ENCODE data around the gene NFATC1.
"Not testable (repeated sequence)": the region's sequence is repeated elsewhere in the genome, so short reads cannot be mapped to it uniquely, and the experiment has no call there.

The NFATC1 gene

DNA sequence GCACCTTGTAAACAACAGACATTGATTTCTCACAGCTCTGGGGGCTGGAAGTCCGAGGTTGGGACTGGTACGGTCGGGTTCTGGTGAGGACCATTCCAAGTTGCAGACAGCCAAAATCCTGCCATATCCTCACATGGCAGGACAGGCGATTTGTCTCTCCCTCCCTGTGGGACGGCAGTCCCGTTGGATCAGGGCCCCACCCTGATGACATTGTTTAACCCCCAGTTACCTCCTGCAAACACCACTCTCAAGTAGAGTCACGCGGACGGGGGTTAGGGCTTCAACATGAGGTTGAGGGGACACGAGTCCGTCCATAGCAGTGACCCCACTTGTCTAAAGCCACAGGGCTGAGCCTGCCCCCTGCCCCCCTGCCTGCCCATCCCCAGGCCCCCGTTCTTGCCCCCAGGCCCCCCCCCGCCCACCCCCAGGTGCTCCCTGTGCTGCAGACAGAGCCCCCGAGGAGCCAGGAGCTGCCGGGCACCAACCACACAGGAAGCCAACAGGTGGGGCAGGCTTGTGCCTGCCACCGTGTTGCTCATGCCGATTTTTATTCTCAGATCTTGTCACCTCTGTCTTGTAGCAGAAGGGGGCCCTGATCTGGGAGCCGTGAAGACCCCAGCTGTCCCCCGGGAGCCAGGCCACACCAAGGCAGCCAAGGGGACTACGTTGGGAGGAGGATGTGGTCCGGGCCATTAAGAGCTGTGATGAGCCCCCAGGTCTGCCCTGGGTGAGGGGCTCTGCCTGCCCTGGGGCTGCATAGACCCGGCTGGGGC, 82.2 kb downstream of the NFATC1 start:
- Mint-ChIP-seq H3K9me3 (no peaks in the 10 kb centered on the region), H3K27ac (peak overlapping the region; percentile 46), H3K4me1 (peaks cover 9% of the 10 kb centered on the region), H3K36me3 (ENCODE audit: low read depth) (peaks cover 18% of the 10 kb centered on the region), H3K4me3 (no peak overlapping the region), H3K27me3 (no peaks in the 10 kb centered on the region)
- ATAC-seq: no peak
- DNase-seq: no peak

GRCh38 chr18:79478484-79479115, 82.9 kb downstream of the NFATC1 start:
- Mint-ChIP-seq H3K27ac (peak overlapping the region; percentile 67), H3K36me3 (ENCODE audit: low read depth) (peaks cover 12% of the 10 kb centered on the region), H3K4me1 (peaks cover 9% of the 10 kb centered on the region), H3K27me3 (no peaks in the 10 kb centered on the region), H3K4me3 (no peak overlapping the region), H3K9me3 (no peaks in the 10 kb centered on the region)
- DNase-seq: no peak
- ATAC-seq: no peak

DNA sequence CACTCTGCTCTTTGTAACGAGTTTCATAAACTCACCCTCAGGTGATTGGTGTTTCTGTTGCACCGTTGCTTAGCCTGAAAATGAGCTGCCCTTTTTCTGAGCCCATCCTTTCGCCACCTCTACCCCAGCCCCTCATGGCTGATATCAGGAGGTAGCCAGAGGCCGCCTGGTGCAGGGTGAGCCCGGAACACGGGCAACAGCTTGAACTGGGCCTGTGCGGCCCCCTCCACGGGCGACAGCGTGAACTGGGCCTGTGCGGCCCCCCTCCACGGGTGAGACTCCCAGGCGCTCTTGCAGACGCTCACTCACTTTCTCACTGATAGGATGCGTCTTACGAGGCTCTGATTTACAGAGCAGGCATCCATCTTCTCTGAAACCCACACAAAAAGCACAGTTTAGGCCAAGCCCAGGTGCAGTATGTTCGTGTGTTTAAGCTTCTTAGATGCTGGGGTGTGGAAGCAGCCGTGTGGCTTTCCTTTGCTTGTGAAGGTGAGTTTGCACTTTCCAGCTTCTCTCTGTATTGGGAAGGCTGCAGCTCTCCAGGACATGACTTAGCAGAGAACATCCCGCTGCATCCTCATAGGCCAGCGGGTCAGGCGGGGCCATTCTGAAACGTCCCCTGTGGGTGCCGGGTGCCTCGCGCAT, 83.5 kb downstream of the NFATC1 start:
- H3K27ac Mint-ChIP-seq: peak overlapping the region; percentile 67
- no peak for ATAC-seq

GRCh38 chr18:79479761-79480161, 84.0 kb downstream of the NFATC1 start:
- Mint-ChIP-seq H3K27ac (no peak overlapping the region), H3K4me3 (no peak overlapping the region), H3K36me3 (ENCODE audit: low read depth) (peaks cover 12% of the 10 kb centered on the region), H3K27me3 (no peaks in the 10 kb centered on the region), H3K9me3 (no peaks in the 10 kb centered on the region), H3K4me1 (peaks cover 9% of the 10 kb centered on the region)
- DNase-seq (no peak), ATAC-seq (no peak)

More for the DNA sequence above, 83.5 kb downstream of the NFATC1 start:
- H3K4me1 Mint-ChIP-seq: peaks cover 9% of the 10 kb centered on the region
- no peak for DNase-seq
- no peaks in the 10 kb centered on the region for H3K9me3 Mint-ChIP-seq
- H3K27me3 Mint-ChIP-seq: no peaks in the 10 kb centered on the region
- peaks cover 12% of the 10 kb centered on the region for H3K36me3 Mint-ChIP-seq (ENCODE audit: low read depth)
- H3K4me3 Mint-ChIP-seq: no peak overlapping the region

- Mint-ChIP-seq H3K4me3 (no peak overlapping the region), H3K4me1 (peaks cover 9% of the 10 kb centered on the region), H3K36me3 (ENCODE audit: low read depth) (peaks cover 12% of the 10 kb centered on the region), H3K9me3 (no peaks in the 10 kb centered on the region), H3K27ac (no peak overlapping the region), H3K27me3 (no peaks in the 10 kb centered on the region)
- DNase-seq: no peak
- no peak for ATAC-seq
These were observed 84.7 kb downstream of the NFATC1 start for GRCh38 chr18:79480171-79481045.

DNA sequence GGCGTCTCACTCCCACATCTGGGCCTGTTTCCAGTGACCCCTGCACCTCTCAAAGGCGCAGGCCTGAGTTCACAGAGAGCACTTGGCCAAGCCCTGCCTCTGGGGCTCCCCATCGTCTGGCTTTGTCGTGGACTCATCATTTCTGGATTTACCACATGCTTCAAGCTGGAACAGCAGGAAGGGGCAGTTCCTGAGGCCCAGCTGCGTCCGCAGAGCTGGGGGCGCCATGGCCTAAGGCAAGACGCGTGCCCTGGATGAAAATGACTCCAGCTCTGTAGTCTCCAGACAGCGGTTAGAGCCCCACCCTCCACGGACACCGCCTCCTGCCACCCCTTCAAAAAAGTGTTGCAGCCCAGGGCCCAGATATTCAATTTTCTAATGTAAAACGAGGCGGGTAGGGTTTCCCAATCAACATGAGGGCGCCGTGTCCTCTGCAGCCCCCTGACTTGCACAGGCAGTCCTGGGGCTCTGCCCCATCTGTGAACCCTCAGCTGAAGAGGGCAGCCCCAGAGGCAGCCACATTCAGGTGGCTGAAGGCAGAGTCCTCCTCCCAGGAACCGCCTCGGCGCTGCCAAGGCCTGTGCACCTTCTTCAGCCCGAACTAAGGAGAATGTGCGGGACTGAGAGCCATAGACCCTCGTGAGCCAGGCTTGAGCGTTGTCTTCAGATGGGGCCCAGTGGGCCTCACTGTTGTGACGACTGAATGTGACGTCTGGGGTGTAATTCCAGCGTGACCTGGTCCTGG, 85.5 kb downstream of the NFATC1 start:
- no peak for ATAC-seq

GRCh38 chr18:79483393-79483792, 87.7 kb downstream of the NFATC1 start:
- not testable (repeated sequence) for H3K4me3 Mint-ChIP-seq; H3K27me3 Mint-ChIP-seq; ATAC-seq; DNase-seq; H3K9me3 Mint-ChIP-seq; H3K36me3 Mint-ChIP-seq (ENCODE audit: low read depth); H3K27ac Mint-ChIP-seq; H3K4me1 Mint-ChIP-seq

More for the DNA sequence above, 85.5 kb downstream of the NFATC1 start:
- Mint-ChIP-seq H3K4me3 (no peak overlapping the region), H3K27ac (no peak overlapping the region), H3K36me3 (ENCODE audit: low read depth) (peaks cover 12% of the 10 kb centered on the region), H3K4me1 (peaks cover 9% of the 10 kb centered on the region), H3K27me3 (no peaks in the 10 kb centered on the region), H3K9me3 (no peaks in the 10 kb centered on the region)
- no peak for DNase-seq

- H3K4me1 Mint-ChIP-seq: peaks cover under 1% of the 10 kb centered on the region
- no peak overlapping the region for H3K4me3 Mint-ChIP-seq
- no peak for ATAC-seq
- no peaks in the 10 kb centered on the region for H3K9me3 Mint-ChIP-seq
- no peak for DNase-seq
- H3K27me3 Mint-ChIP-seq: no peaks in the 10 kb centered on the region
- peaks cover 3% of the 10 kb centered on the region for H3K36me3 Mint-ChIP-seq (ENCODE audit: low read depth)
- no peak overlapping the region for H3K27ac Mint-ChIP-seq
These were observed 88.3 kb downstream of the NFATC1 start for GRCh38 chr18:79483971-79484491.

- H3K27ac Mint-ChIP-seq: no peak overlapping the region
- no peaks in the 10 kb centered on the region for H3K27me3 Mint-ChIP-seq
- no peak overlapping the region for H3K4me3 Mint-ChIP-seq
- no peaks in the 10 kb centered on the region for H3K4me1 Mint-ChIP-seq
- no peaks in the 10 kb centered on the region for H3K36me3 Mint-ChIP-seq (ENCODE audit: low read depth)
- DNase-seq: no peak
- no peak for ATAC-seq
- H3K9me3 Mint-ChIP-seq: no peaks in the 10 kb centered on the region
These were observed 89.2 kb downstream of the NFATC1 start for GRCh38 chr18:79484661-79485621.

GRCh38 chr18:79485788-79486355, 90.1 kb downstream of the NFATC1 start:
- peaks cover 2% of the 10 kb centered on the region for H3K36me3 Mint-ChIP-seq (ENCODE audit: low read depth)
- ATAC-seq: no peak
- DNase-seq: no peak
- H3K27me3 Mint-ChIP-seq: no peaks in the 10 kb centered on the region
- H3K4me3 Mint-ChIP-seq: no peak overlapping the region
- no peak overlapping the region for H3K27ac Mint-ChIP-seq
- peaks cover 2% of the 10 kb centered on the region for H3K4me1 Mint-ChIP-seq
- H3K9me3 Mint-ChIP-seq: no peaks in the 10 kb centered on the region

GRCh38 chr18:79486356-79487182, 90.8 kb downstream of the NFATC1 start:
- Mint-ChIP-seq H3K4me3 (no peak overlapping the region), H3K27me3 (no peaks in the 10 kb centered on the region), H3K4me1 (peaks cover 9% of the 10 kb centered on the region), H3K27ac (no peak overlapping the region), H3K9me3 (no peaks in the 10 kb centered on the region), H3K36me3 (ENCODE audit: low read depth) (peaks cover 5% of the 10 kb centered on the region)
- ATAC-seq (no peak), DNase-seq (no peak)
